H1 (cell line): Measurements from ENCODE around the gene USF1. TPM values are rescaled to one million over a fixed set of nuclear protein-coding genes. Genes with fewer than 3 reads are reported as not detected.

Experiments used
- CTCF ChIA-PET: fragments of 300-600 bp; sonication (Branson Sonifier 250); formaldehyde crosslinking; loops from one replicate; lab custom pipeline; 2021; ENCODE audit not compliant: partially characterized antibody; lab: Charles Lee
- POLR2A ChIA-PET: fragments of 300-600 bp; sonication (Branson Sonifier 250); formaldehyde crosslinking; loops from one replicate; lab custom pipeline; 2021; ENCODE audit warnings: inconsistent platforms; ENCODE audit not compliant: partially characterized antibody; lab: Charles Lee
- DNase-seq, 2 experiments: peaks; one replicate each; pipeline versions ENCODE4 v3.0.0 to v3.0.0-alpha.2; 2010 to 2022; ENCODE audit warnings: low spot score in 2 of 2, low read depth in 1 of 2, mixed read lengths in 1 of 2
- FAIRE-seq: peaks from 2 replicates; lab custom pipeline; 2011; peaks lifted over from hg19 to GRCh38; lab: Jason Lieb, UNC
- H2AFZ ChIP-seq: 2 replicates; pipeline ENCODE4 v1.8.1; 2012; ENCODE audit warnings: low read length, inconsistent platforms
- H2AK5ac ChIP-seq: 2 replicates; pipeline ENCODE4 v1.6.1; 2013; ENCODE audit warnings: low read depth, low read length
- H2BK120ac ChIP-seq: replicated peaks from 2 replicates; pipeline ENCODE3; 2013; ENCODE audit warnings: low read depth, low read length, inconsistent platforms
- H2BK12ac ChIP-seq: 2 replicates; pipeline ENCODE4 v1.6.1; 2013; ENCODE audit warnings: low read depth, low read length
- H2BK15ac ChIP-seq: 2 replicates; pipeline ENCODE4 v1.6.1; 2013; ENCODE audit warnings: low read length
- H2BK20ac ChIP-seq: 2 replicates; pipeline ENCODE4 v1.6.1; 2013; ENCODE audit warnings: low read length
- H2BK5ac ChIP-seq: 2 replicates; pipeline ENCODE4 v1.6.1; 2013; ENCODE audit warnings: low read depth, low read length
- H3K14ac ChIP-seq: 2 replicates; pipeline ENCODE4 v1.6.1; 2013; ENCODE audit warnings: inconsistent platforms; ENCODE audit not compliant: insufficient read length
- H3K18ac ChIP-seq: 2 replicates; pipeline ENCODE4 v1.6.1; 2013; ENCODE audit warnings: low read length; ENCODE audit errors: extremely low read depth
- H3K23ac ChIP-seq: 2 replicates; pipeline ENCODE4 v1.6.1; 2013; ENCODE audit warnings: inconsistent platforms; ENCODE audit not compliant: insufficient read length
- H3K23me2 ChIP-seq: 2 replicates; pipeline ENCODE4 v1.6.1; 2013; ENCODE audit warnings: low read depth, low read length
- H3K27ac ChIP-seq: 2 replicates; pipeline ENCODE4 v1.6.1; 2011; ENCODE audit warnings: low read depth, low read length, inconsistent platforms
- H3K27me3 ChIP-seq, 4 experiments: replicated peaks in 1 of 4; 1 replicate in 1 of 4; 2 replicates in 3 of 4; pipeline versions ENCODE4 v1.6.1 to v1.8.1; 2011 to 2013; ENCODE audit warnings: low read length in 3 of 4, mild to moderate bottlenecking in 3 of 4, inconsistent platforms in 2 of 4, mixed read lengths in 2 of 4, moderate library complexity in 1 of 4; ENCODE audit not compliant: control insufficient read depth in 3 of 4, insufficient read depth in 3 of 4; ENCODE audit errors: extremely low read depth in 1 of 4
- H3K36me3 ChIP-seq, 4 experiments: 2 replicates each; pipeline versions ENCODE4 v1.6.1 to v1.8.1; 2011 to 2013; ENCODE audit warnings: mild to moderate bottlenecking in 4 of 4, low read length in 3 of 4, moderate library complexity in 2 of 4, control low read depth in 1 of 4, inconsistent platforms in 1 of 4; ENCODE audit not compliant: insufficient read depth in 4 of 4, control insufficient read depth in 2 of 4
- H3K4ac ChIP-seq: replicated peaks from 2 replicates; pipeline ENCODE3; 2013; ENCODE audit warnings: low read length, low read depth, mixed read lengths, inconsistent platforms; ENCODE audit not compliant: insufficient read length
- H3K4me1 ChIP-seq, 4 experiments: replicated peaks in 1 of 4; 1 replicate in 1 of 4; 2 replicates in 3 of 4; pipeline versions ENCODE4 v1.6.1 to v1.8.1; 2011 to 2013; ENCODE audit warnings: low read length in 3 of 4, inconsistent platforms in 2 of 4, mixed read lengths in 1 of 4; ENCODE audit not compliant: insufficient read depth in 4 of 4, control insufficient read depth in 3 of 4
- H3K4me2 ChIP-seq, 2 experiments: 2 replicates each; pipeline versions ENCODE4 v1.6.1 to v1.8.1; 2011 to 2013; ENCODE audit warnings: low read depth in 2 of 2, low read length in 2 of 2, control low read depth in 1 of 2, inconsistent platforms in 1 of 2, mild to moderate bottlenecking in 1 of 2; ENCODE audit not compliant: insufficient read depth in 1 of 2
- H3K4me3 ChIP-seq, 4 experiments: fragments of 200-600, 300-600 bp in 1 of 4; sonication (generic), shearing (Covaris generic), sonication (Bioruptor Twin) in 1 of 4; 2 replicates each; pipeline versions ENCODE4 v1.5.1 to v1.8.1; 2011 to 2016; ENCODE audit warnings: low read length in 4 of 4, low read depth in 3 of 4, control low read depth in 2 of 4, inconsistent platforms in 2 of 4, mild to moderate bottlenecking in 2 of 4, mixed read lengths in 1 of 4, moderate library complexity in 1 of 4; ENCODE audit not compliant: insufficient read depth in 2 of 4; ENCODE audit errors: extremely low read depth in 1 of 4
- H3K56ac ChIP-seq: replicated peaks from 2 replicates; pipeline ENCODE3; 2013; ENCODE audit warnings: low read depth, mild to moderate bottlenecking, mixed read lengths, low read length, inconsistent platforms; ENCODE audit not compliant: insufficient read length
- H3K79me1 ChIP-seq: 2 replicates; pipeline ENCODE4 v1.6.1; 2013; ENCODE audit warnings: low read depth, low read length, control low read depth
- H3K79me2 ChIP-seq, 2 experiments: 2 replicates each; pipeline versions ENCODE4 v1.6.1 to v1.8.1; 2012 to 2013; ENCODE audit warnings: low read length in 2 of 2, mild to moderate bottlenecking in 2 of 2, inconsistent platforms in 1 of 2; ENCODE audit not compliant: insufficient read depth in 2 of 2, control insufficient read depth in 1 of 2
- H3K9ac ChIP-seq, 4 experiments: replicated peaks in 1 of 4; 1 replicate in 1 of 4; 2 replicates in 3 of 4; pipeline versions ENCODE4 v1.6.1 to v1.8.1; 2011 to 2013; ENCODE audit warnings: low read depth in 3 of 4, low read length in 3 of 4, control low read depth in 2 of 4, mild to moderate bottlenecking in 2 of 4, moderate library complexity in 2 of 4, inconsistent platforms in 1 of 4; ENCODE audit errors: extremely low read depth in 1 of 4
- H3K9me3 ChIP-seq, 2 experiments: 2 replicates each; pipeline versions ENCODE4 v1.6.1 to v1.8.1; 2012 to 2013; ENCODE audit warnings: mild to moderate bottlenecking in 2 of 2, moderate library complexity in 2 of 2, control low read depth in 1 of 2, inconsistent platforms in 1 of 2, low read depth in 1 of 2, low read length in 1 of 2, mixed read lengths in 1 of 2; ENCODE audit not compliant: insufficient read depth in 2 of 2
- H4K20me1 ChIP-seq, 2 experiments: replicated peaks in 1 of 2; 2 replicates each; pipeline versions ENCODE3 to v1.8.1; 2011 to 2013; ENCODE audit warnings: inconsistent platforms in 2 of 2, low read length in 2 of 2, mild to moderate bottlenecking in 1 of 2; ENCODE audit not compliant: insufficient read depth in 2 of 2, control insufficient read depth in 1 of 2
- H4K5ac ChIP-seq: 2 replicates; pipeline ENCODE4 v1.6.1; 2013; ENCODE audit warnings: low read length, low read depth, mixed read lengths, inconsistent platforms; ENCODE audit not compliant: insufficient read length
- H4K8ac ChIP-seq: 2 replicates; pipeline ENCODE4 v1.8.0; 2013; ENCODE audit warnings: mild to moderate bottlenecking, moderate library complexity, low read length, inconsistent platforms; ENCODE audit not compliant: insufficient read depth; ENCODE audit errors: extremely low read depth
- H4K91ac ChIP-seq: replicated peaks from 2 replicates; pipeline ENCODE3; 2013; ENCODE audit warnings: low read length, mixed read lengths, inconsistent platforms; ENCODE audit not compliant: insufficient read length
- ATF2 ChIP-seq: IDR thresholded peaks from 2 replicates; pipeline ENCODE4 v1.6.1; 2012; ENCODE audit warnings: low read length, inconsistent platforms
- HDAC2 ChIP-seq, 2 experiments: fragments of 300-600 bp in 1 of 2; sonication (generic) in 1 of 2; IDR thresholded peaks; 2 replicates each; pipeline ENCODE4 v1.6.1; 2011 to 2012; ENCODE audit warnings: low read depth in 2 of 2, low read length in 2 of 2, mild to moderate bottlenecking in 2 of 2, moderate library complexity in 2 of 2, borderline replicate concordance in 1 of 2, inconsistent platforms in 1 of 2
- TBP ChIP-seq: IDR thresholded peaks from 2 replicates; pipeline ENCODE4 v1.6.1; 2011; ENCODE audit warnings: low read depth, low read length, improper control_type of control experiment
- polyA plus RNA-seq, 7 experiments: library from polyadenylated mRNA; depleted of rRNA in 3 of 7; stranded (reverse) in 5 of 7; unstranded in 2 of 7; fragments of >200 nt in 5 of 7; fragments of 200-250 nt in 2 of 7; gene quantifications; 1 replicate in 5 of 7; 2 replicates in 1 of 7; 4 replicates in 1 of 7; pipeline versions ENCODE4 v1.2.1 to v1.2.3, GENCODE V29; 2011 to 2013; ENCODE audit warnings: missing spikeins in 2 of 7, mixed read lengths in 2 of 7
- total RNA-seq: library from RNA; stranded (reverse); fragmentation: NEBNext Ultra II Directional; extraction: Animal tissue kit (Norgen Biotek cat#: 25700); gene quantifications from 2 replicates; pipeline ENCODE4 v1.2.1, GENCODE V29; 2021

The USF1 gene
- total and polyA plus RNA-seq, 2 of the 8 experiments (the other 6 are each of a cell fraction or from before 2014, with no cell fraction given), result 45.7 to 68.9 TPM

GRCh38 chr1:161076410-161076809 is 30.6 kb upstream of the USF1 start:
- Histone ChIP-seq H3K4me1 (no peaks in the 10 kb centered on the region; a peak in 3 of 7 replicates), H2AFZ (no peak overlapping the region), H4K5ac (no peak overlapping the region), H3K79me2 (no peaks in the 10 kb centered on the region), H3K14ac (no peak overlapping the region), H3K36me3 (no peaks in the 10 kb centered on the region), H3K79me1 (no peaks in the 10 kb centered on the region), H3K9me3 (no peaks in the 10 kb centered on the region), H3K4ac (no peak overlapping the region), H2BK20ac (no peak overlapping the region), H3K23ac (no peak overlapping the region), H2BK120ac (no peak overlapping the region), H3K9ac (no peak overlapping the region), H2AK5ac (no peak overlapping the region), H3K27me3 (no peaks in the 10 kb centered on the region), H4K91ac (no peak overlapping the region), H3K23me2 (no peaks in the 10 kb centered on the region), H4K20me1 (peaks cover 0 to 3% of the 10 kb centered on the region in 2 experiments), H2BK15ac (no peak overlapping the region), H3K4me2 (no peak overlapping the region), H3K56ac (no peak overlapping the region), H3K18ac (no peak overlapping the region), H2BK12ac (no peak overlapping the region), H3K4me3 (no peak overlapping the region), H2BK5ac (no peak overlapping the region), H3K27ac (no peak overlapping the region), H4K8ac (no peak overlapping the region)
- CTCF ChIA-PET, result interaction anchor here (0.5 to 17.8 kb wide), 5 partner anchors 8 to 82 kb away, joined by 3 to 282 read pairs (median 4); partner anchors contain the start of genes KLHDC9 and NECTIN4
- no peak for FAIRE-seq
- TF ChIP-seq ATF2, result no peak
- TF ChIP-seq HDAC2 (IDR thresholded peaks at IDR 0.05; ENCODE audit: borderline replicate concordance in 1 of 2, low read depth in 2 of 2, low read length in 2 of 2), result no peak
- TF ChIP-seq TBP, result no peak
- POLR2A ChIA-PET, result no interaction called here
- no peak for DNase-seq
